ENCODE measurements around the gene SATB2.

Gene SATB2

DNA sequence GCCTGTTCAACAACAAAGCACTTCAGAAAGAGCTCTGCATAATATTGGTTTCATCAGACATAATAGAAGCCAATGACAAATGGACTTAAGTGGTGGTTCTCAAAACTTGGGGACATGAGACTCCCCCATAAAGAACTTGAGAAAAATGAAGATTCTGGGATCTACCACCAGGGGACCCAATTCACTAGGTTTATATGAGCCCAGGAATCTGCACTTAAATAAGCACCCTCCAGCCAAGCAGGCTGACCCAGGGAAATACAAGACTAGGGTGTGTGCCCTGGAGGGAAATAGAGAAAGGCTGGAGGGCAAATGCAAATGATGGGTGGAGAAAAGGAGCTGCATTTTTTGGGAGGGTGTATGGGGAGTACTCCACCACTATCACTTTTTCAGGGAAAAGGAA is 52.5 kb downstream of the SATB2 start:
- DNase-seq (ENCODE audit: low read depth in 2 of 2), result no peak

- DNase-seq (ENCODE audit: low read depth in 2 of 2), result no peak
Measured at GRCh38 chr2:199404841-199405240, 52.9 kb downstream of the SATB2 start.

- no peak for DNase-seq (ENCODE audit: low read depth in 2 of 2)
Measured at GRCh38 chr2:199395311-199395710, 62.4 kb downstream of the SATB2 start.

DNA sequence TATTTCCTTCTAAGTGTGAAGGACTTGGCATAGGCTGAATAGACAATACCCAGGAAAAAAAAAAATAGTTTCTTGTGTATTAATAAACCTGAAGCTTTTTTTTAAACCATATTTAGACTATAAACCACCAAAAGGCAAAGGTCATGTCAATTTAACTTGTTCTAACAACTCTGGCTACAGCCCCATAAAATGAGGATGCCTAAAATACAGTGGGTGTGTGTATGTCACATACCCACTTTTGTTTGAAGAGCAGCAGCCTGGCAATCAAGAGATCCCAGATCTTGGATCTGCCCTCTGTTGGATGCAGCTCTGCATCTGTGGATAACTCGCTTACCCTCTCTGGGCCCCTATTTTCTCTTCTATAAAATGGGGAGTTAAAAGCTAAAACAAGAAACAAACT is 65.4 kb downstream of the SATB2 start:
- no peak for DNase-seq (ENCODE audit: low read depth in 2 of 2)

DNA sequence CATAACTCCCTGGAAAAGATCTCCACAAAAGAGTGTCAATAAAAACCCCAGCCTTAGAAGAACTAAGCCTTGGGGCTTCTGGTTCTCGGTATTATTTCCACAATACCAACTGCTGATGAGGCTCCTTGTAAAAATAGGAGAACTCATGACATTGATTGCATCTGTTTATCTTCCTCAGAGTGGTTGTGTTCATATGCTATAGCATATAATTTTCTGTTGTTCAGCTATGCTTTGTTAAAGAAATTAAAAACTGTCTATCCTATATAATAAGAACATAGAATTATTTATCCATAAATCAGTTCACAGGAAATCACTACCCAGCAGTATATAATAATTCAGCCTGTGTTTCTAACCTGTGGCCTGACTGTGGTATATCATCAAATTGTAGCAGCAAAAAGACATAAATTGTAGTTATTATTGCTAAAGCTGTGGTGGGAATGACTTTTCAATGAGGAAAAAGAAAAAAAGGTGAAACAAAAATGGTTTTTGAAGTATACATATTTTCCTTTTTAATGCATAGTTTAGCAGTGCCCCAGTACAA is 68.9 kb downstream of the SATB2 start:
- no peak for DNase-seq (ENCODE audit: low read depth in 2 of 2)

DNA sequence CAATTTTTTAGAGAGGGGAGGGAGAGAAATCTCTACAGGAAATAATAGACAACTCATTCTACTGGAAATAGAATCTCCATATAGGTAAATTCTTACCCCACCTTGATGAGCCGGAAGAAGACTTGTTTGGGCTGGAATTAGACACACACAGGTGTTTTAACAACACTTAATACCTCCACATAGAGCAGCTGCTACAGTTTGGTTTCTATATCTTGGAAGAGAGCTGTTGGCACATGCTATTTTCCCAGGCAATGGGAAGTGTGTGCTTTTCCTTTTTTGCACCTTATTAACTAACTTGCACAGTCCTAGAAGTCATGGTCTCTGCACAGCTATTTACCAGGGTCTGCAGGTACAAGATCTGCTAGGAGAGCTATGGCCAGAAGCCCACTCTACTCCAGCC is 73.7 kb downstream of the SATB2 start:
- no peak for DNase-seq (ENCODE audit: low read depth in 2 of 2)

DNA sequence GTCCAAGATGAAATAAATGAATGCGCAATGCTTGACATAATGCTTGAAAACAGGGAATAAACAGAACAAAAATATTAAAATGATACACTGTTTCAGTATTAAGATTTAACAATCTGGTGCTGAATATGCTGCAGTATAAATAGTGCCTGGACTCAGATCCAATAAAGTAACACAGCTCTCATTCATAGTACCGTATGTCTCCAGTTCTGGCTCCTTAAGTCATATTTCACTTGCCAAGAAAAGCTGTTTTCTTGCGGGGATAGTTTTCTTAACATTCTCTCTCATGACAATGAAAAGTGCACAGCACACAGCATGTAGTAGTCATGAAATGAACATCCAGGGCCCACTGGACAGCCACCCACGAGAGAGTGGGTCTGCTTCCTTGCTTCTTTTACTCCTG is 74.7 kb downstream of the SATB2 start:
- no peak for DNase-seq (ENCODE audit: low read depth in 2 of 2)

DNA sequence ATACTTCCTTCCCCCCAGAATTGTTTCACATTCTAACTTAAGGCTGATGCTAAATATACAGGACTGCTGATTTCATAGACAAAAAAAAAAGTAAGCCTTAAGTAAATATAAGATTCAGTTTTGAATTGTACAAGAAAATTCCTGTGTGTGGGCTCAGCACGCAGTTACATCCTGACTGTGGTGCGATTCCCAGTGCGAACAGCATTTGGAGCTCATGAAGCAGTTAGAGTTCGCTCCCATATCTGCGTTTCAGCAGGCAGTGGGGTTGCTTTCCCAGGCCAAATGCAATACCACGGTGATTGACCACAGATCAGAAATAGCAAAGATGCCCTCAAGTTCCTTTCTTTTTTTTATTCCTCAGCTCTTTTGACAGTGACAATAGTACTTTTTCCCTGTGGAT is 75.6 kb downstream of the SATB2 start:
- no peak for DNase-seq (ENCODE audit: low read depth in 2 of 2)

DNA sequence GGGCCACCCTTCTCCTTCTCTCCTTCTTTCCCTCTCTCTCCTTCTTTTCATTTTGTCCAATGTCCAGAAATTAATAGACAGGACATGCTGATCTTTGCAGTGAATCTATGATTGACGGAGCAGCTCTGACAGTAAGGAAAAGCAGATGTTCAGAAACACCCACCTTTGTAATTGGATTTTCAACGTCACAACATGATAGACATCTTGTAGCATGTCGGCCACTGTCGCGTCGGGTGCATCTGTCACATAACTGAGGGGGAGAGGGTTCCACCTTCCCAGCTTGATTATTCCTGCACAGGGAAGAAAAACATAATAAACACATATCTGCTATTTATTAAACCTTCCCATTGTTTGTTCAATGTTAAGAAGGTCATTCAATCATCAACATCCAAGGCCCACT is 76.2 kb downstream of the SATB2 start:
- no peak for DNase-seq (ENCODE audit: low read depth in 2 of 2)

DNA sequence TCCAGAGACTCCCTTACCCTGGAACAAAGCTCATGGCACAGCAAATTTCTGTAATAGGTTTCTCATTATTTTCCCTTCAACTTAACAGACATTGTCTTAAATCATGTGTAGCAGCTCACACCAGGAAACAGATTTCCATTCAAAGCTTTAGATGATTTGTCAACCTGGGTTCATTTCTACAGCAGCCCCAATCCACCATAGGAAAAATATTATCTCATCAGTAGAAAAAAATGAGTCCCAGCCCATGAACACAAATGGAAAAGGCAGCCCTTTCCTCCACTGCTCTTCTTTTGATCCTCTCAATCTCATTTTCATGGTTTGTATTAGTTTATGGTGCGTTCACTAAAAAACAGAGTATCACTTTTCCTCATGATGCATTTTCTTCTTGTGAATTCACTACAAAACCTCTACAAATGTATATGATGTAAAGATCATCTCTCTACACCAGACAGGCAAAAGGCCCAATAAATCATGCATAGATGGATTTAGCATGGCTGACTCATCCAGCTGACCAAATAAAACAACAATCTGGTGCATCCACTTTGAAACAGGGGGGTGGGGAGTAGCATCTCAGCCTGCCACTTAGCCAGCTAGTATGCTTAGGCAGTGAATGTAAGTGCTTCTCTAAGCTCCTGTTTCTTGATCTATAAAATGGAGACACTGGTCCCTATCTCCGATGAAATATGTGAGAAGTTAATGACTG is 78.6 kb downstream of the SATB2 start:
- no peak for DNase-seq (ENCODE audit: low read depth in 2 of 2)

DNA sequence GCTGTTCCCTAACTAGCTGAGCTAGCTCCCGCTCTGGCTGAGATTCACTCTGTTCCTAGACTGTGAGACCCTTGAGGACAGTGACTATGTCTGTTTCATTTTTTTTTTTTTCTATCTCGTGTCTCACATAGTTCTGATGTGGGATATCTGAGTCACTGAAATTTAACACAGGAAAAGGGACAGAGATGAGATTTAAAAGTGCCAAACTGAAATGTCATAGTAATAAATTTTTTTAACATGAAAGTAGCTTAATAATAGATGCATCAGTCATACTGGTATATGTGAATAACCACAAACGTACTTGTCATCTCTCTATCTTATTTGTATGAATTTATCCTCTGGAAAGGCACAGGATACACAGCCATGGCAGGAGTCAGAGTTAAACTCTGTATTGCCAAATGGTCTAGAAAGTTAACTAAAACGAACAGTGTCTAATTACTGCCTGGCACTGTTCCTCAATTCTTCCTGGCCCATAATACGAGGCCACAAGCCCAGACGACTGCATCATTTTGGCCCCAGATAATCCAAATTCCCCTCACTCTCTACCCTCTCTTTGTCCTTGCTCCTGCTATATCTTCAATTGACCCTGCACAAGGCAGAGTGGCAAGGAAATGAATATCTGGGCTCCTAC is 87.5 kb downstream of the SATB2 start:
- no peak for DNase-seq (ENCODE audit: low read depth in 2 of 2)

DNA sequence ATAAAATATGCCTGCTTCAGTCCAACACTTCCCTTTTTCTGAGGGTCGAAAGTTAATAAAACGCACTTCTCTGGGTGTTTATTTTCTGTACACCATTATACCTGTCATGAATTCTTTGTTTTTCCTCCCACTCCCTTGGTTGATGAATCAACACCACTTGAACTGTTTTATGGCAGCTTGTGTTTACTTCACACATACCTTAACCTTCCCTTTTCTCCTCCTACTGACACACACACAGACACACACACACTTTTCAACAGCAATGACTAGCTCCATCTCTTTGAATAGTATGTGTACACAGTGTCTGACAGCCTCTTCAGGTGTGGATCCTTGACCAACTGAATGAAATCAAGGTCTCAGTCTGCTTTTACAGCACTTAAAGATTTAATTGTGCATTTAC is 91.3 kb downstream of the SATB2 start:
- DNase-seq (ENCODE audit: low read depth in 2 of 2), result no peak

DNA sequence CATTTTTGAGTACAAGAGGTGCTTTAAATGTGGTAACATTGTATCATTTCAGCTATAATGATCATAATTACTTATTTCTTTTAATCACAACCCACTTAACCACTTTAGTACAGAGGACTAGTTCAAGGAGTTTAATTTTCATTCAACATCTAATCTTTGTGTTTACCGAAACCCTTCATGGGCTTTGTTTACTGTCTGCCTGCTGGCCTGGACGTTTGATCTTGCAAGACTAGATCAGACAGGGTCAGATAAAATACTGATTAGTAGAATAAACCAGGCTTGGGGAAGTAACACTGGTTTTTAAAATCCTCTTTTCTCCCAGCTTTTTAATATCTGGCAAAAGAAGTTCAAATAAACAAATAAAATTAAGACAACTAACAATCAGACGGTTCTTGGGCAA is 93.6 kb downstream of the SATB2 start:
- DNase-seq (ENCODE audit: low read depth in 2 of 2), result no peak

DNA sequence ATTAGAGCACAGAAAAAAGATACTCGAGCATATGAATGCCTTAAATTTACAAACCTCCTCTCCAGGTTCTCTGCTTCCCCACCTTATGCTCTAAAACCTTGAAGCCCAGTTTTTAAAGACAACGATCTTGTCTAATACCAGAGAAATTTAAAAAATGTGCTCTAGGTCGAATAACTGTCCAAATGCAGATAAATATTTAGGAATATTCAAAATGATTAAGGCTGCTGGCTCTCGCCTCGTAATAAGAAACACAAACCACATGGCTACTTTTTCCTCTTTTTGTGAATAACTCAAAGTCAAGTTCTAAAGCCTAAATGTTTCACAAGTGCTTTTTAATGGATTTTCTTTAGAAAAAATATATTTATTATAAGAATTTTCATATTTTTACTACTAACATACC is 101.3 kb downstream of the SATB2 start:
- no peak for DNase-seq (ENCODE audit: low read depth in 2 of 2)

GRCh38 chr2:199348871-199349270 is 108.9 kb downstream of the SATB2 start:
- no peak for DNase-seq (ENCODE audit: low read depth in 2 of 2)

DNA sequence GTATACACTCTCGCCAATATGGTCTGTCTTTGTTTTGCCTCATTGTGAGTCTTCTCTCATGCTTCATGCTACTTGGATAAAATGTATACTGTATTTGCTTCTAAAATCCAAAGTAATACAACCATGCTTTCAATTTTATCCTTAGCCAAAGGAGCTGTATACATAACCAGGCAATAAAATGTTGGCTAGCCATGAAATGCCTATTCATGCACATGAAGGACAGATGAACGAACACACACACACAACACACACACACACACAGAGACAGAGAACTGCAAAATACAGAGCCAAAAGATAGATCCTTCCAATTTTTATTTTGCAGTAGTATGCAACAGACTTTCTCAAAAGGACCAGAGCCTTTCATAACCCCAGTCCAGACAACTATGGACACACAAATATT is 113.7 kb downstream of the SATB2 start:
- no peak for DNase-seq (ENCODE audit: low read depth in 2 of 2)

DNA sequence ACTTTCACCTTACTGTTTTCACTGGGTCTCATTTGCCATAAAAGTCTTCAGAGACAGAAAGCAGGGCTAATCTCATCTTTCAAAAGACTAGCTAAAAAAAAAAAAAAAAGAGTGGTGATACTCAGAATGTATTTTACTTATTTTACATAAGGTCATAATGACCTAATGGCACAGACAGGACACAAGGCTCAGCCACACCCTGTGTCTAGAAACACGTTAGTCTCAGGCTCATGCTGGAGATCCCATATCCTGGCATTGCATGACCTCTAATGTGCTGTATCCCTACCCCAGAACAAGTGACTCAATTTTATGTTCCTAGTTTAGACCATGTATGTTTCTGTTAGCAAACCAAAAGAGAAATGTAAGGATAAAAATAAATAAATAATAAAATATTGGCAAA is 115.4 kb downstream of the SATB2 start:
- no peak for DNase-seq (ENCODE audit: low read depth in 2 of 2)

DNA sequence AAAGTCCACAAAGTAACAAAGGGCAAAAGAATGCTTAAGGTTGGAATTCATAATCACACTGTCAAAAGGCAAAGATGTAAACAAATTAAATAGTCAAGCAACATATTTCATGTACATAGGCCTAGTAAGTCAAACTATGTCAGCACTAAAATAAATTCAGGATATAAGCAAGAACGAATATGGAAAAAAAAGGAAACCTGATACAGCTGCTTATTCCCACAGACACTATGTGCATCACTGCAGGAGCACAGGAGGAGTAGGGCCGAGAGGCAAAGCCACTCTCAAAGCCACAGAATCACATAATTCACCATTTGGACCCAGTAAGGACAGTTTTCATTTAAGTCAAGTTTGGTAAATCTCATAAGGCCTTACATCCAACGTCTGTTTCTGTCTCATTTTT is 116.6 kb downstream of the SATB2 start:
- DNase-seq (ENCODE audit: low read depth in 2 of 2), result no peak

- DNase-seq (ENCODE audit: low read depth in 2 of 2), result no peak
Measured at GRCh38 chr2:199339891-199340605, 117.7 kb downstream of the SATB2 start.

DNA sequence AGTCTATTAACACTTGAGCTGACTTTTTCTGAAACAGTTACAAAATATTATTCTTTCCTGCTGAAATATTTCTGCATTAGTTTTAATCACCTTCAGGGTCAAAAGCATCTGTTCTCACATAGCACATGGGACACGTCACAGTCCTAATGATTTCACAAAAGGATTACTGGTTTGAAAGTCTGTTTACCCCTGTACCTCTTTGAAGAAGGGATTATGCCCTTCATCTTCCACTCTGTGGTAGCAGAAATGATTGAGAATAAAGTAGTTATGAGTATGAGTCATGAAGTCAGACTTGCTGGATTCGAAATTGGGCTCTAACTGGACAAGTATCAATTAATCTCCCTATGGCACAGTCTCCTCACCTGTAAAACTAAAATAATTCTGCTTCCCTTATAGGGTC is 121.2 kb downstream of the SATB2 start:
- no peak for DNase-seq (ENCODE audit: low read depth in 2 of 2)

GRCh38 chr2:199335502-199335901 is 122.2 kb downstream of the SATB2 start:
- no peak for DNase-seq (ENCODE audit: low read depth in 2 of 2)

GRCh38 chr2:199329466-199329865 is 128.3 kb downstream of the SATB2 start:
- no peak for DNase-seq (ENCODE audit: low read depth in 2 of 2)

GRCh38 chr2:199329031-199329430 is 128.7 kb downstream of the SATB2 start:
- DNase-seq (ENCODE audit: low read depth in 2 of 2), result no peak

Measured in stimulated activated CD8-positive, alpha-beta memory T cell treated with anti-CD3 and anti-CD28 coated beads, Interleukin-7, amount 100 ng/mL, for 1 hour (primary cell).